ENCODE results near the gene MGAM2.

- no peak for TF ChIP-seq CTCF (IDR thresholded peaks at IDR 0.05 in 8 of 11, conservative IDR thresholded peaks at IDR 0.05 in 3 of 11)
- no peak for TF ChIP-seq POLR2A (IDR thresholded peaks at IDR 0.05)
- TF ChIP-seq POLR2AphosphoS5 (IDR thresholded peaks at IDR 0.05): no peak
These were observed 129.0 kb downstream of the MGAM2 start for GRCh38 chr7:142240546-142240945.

Data from spleen (tissue), 7 donors.